ENCODE measurements around the gene OTOP1.

DNA sequence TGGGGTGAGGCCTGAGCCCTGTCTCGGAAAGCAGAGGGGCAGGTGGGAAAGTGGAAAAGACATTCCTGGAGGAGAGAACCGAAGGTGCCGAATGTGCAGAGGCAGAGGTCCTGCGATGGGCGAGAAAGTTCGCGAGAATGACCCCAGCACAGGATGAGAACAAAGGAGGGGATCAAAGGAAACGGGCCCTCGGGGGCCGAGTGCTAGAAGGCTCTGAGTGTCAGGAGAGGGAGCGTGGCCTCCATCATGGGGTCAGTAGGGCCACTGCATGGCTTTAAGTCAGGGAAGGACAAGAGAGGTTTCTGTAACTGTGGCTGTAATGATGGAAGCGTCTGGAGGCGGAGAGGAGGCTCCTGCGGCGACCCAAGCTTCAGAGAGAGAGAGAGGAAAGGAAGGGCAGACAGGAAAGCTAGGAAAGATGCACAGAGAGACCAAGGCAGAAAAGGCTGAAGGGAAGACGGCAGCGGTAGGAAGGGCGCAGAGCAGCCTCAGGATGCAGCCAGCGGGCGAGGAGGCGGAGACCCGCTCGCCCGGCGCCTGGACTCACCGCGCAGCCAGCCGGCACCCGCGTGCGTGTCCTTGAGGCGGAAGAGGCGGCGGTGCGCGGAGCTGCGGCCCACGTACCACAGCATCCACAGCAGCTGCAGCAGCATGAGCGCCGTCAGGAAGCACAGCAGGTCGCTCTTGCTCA is 669 bp downstream of the OTOP1 start:
- TF ChIP-seq POLR2A (IDR thresholded peaks at IDR 0.05) (no peak), EP300 (IDR thresholded peaks at IDR 0.05) (no peak), CTCF (IDR thresholded peaks at IDR 0.05) (no peak)
